Measurements from ENCODE around the gene EFL1. TPM values are rescaled to one million over a fixed set of nuclear protein-coding genes. Genes with fewer than 3 reads are reported as not detected.
"Not testable (repeated sequence)": the region's sequence is repeated elsewhere in the genome, so short reads cannot be mapped to it uniquely, and the experiment has no call there.

The EFL1 gene
- polyA plus RNA-seq, 2 of the 4 experiments (the other 2 are of a cell fraction): 21.2 to 42.3 TPM

DNA sequence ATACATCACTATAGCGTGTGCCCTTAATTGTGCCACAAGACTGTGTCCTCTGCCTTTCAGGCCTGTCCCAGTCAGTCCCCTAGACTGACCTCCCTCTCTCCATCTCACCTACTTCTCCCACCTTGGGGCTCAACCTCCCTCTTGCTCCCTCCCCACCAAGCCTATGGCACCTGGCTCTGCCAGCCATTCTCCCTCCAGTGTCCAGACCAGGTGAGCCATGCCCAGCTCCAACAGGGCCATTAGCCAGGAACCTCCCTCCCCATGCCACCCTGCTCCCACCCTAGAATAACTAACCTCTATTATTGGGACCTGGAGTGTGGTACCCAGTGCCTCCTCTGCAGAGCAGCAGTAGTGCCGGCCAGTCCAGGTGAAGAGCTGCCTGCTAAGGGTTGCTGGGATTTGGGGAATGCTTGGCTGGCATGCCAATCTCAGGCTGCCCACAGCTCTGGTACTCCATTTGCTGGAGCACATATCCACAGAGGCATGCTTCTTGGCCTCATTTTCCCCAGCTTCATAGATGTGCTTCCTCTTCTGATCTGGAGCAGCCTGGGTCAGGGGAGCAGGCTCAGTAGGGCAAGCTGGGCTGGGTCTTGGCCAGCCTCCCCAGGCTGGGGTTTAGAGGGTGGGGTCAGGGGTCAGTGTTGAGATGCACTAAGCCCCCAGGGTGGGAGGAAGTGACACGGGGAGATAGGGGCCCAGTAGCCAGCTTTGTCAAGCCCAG, 38.9 kb upstream of the EFL1 start:
- no peak for DNase-seq (ENCODE audit: low read depth in 1 of 2, low spot score in 1 of 2)
- H3K4me3 ChIP-seq: no peak overlapping the region
- no peaks in the 10 kb centered on the region for H3K4me1 ChIP-seq
- H3K27ac ChIP-seq: no peak overlapping the region
- TF ChIP-seq, protein P1, sequence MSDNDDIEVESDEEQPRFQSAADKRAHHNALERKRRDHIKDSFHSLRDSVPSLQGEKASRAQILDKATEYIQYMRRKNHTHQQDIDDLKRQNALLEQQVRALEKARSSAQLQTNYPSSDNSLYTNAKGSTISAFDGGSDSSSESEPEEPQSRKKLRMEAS (IDR thresholded peaks at IDR 0.05): no peak
- no peak for TF ChIP-seq HEYL (CRISPR knock-in tag; IDR thresholded peaks at IDR 0.05)
- TF ChIP-seq, protein P2, sequence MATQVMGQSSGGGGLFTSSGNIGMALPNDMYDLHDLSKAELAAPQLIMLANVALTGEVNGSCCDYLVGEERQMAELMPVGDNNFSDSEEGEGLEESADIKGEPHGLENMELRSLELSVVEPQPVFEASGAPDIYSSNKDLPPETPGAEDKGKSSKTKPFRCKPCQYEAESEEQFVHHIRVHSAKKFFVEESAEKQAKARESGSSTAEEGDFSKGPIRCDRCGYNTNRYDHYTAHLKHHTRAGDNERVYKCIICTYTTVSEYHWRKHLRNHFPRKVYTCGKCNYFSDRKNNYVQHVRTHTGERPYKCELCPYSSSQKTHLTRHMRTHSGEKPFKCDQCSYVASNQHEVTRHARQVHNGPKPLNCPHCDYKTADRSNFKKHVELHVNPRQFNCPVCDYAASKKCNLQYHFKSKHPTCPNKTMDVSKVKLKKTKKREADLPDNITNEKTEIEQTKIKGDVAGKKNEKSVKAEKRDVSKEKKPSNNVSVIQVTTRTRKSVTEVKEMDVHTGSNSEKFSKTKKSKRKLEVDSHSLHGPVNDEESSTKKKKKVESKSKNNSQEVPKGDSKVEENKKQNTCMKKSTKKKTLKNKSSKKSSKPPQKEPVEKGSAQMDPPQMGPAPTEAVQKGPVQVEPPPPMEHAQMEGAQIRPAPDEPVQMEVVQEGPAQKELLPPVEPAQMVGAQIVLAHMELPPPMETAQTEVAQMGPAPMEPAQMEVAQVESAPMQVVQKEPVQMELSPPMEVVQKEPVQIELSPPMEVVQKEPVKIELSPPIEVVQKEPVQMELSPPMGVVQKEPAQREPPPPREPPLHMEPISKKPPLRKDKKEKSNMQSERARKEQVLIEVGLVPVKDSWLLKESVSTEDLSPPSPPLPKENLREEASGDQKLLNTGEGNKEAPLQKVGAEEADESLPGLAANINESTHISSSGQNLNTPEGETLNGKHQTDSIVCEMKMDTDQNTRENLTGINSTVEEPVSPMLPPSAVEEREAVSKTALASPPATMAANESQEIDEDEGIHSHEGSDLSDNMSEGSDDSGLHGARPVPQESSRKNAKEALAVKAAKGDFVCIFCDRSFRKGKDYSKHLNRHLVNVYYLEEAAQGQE (IDR thresholded peaks at IDR 0.05): no peak
- no peak for TF ChIP-seq KDM1A (IDR thresholded peaks at IDR 0.05; ENCODE audit: low read depth)
- no peak for TF ChIP-seq MAZ (IDR thresholded peaks at IDR 0.05; ENCODE audit: borderline replicate concordance, low read depth, low read length)
- TF ChIP-seq NFE2L2 (conservative IDR thresholded peaks at IDR 0.05; ENCODE audit: low read length): no peak
- TF ChIP-seq RARB (CRISPR knock-in tag; IDR thresholded peaks at IDR 0.05): no peak
- no peak for TF ChIP-seq EHMT2 (IDR thresholded peaks at IDR 0.05; ENCODE audit: low read depth)
- TF ChIP-seq ZC3H11A (IDR thresholded peaks at IDR 0.05): no peak
- TF ChIP-seq, protein P3, sequence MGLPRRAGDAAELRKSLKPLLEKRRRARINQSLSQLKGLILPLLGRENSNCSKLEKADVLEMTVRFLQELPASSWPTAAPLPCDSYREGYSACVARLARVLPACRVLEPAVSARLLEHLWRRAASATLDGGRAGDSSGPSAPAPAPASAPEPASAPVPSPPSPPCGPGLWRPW (IDR thresholded peaks at IDR 0.05): no peak
- TF ChIP-seq CBX8 (IDR thresholded peaks at IDR 0.05): no peak
- no peak for TF ChIP-seq HOXB5 (CRISPR knock-in tag; IDR thresholded peaks at IDR 0.05)
- 64% methylated on average over 3 of the region's 3 CpGs for WGBS (ENCODE audit: missing lambda C conversion rate)
- H3K9me3 ChIP-seq: no peaks in the 10 kb centered on the region
- ChIA-PET POLR2A (no interaction called here), CTCF (no interaction called here)
- no peak for FAIRE-seq
- H3K4me2 ChIP-seq: no peak overlapping the region
- ATAC-seq: no peak

DNA sequence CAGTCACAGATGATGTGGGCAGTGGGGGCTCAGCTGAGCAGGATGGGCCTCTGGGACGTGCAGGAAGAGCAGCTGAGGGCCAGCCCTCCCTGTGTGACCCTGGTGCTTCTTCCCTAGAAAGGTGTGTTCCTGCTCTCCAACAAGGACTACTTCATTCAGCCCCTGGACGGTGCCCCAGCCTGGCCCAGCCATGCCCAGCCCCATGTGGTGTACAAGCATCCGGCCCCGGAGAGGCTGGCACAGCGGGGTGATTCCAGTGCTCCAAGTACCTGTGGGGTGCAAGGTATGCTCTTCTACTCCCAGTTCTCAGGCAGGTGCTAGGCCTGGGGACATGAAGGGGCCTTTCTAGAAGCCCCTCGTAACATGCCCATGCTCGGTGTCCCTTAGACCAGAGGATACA, 38.3 kb upstream of the EFL1 start:
- ATAC-seq: no peak
- Histone ChIP-seq H3K4me2 (no peak overlapping the region), H3K4me1 (no peaks in the 10 kb centered on the region), H3K27ac (no peak overlapping the region), H3K9me3 (no peaks in the 10 kb centered on the region), H3K4me3 (no peak overlapping the region)
- FAIRE-seq: no peak
- CTCF ChIA-PET: no interaction called here
- WGBS (ENCODE audit: missing lambda C conversion rate): 75% methylated on average over 7 of the region's 7 CpGs
- POLR2A ChIA-PET: no interaction called here
- DNase-seq (ENCODE audit: low read depth in 1 of 2, low spot score in 1 of 2): no peak
- no peak for TF ChIP-seq EHF (CRISPR knock-in tag; IDR thresholded peaks at IDR 0.05)
- no peak for TF ChIP-seq JUNB (IDR thresholded peaks at IDR 0.05)
- TF ChIP-seq, protein P4, sequence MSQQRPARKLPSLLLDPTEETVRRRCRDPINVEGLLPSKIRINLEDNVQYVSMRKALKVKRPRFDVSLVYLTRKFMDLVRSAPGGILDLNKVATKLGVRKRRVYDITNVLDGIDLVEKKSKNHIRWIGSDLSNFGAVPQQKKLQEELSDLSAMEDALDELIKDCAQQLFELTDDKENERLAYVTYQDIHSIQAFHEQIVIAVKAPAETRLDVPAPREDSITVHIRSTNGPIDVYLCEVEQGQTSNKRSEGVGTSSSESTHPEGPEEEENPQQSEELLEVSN (IDR thresholded peaks at IDR 0.05; ENCODE audit: borderline replicate concordance, low read depth): no peak
- no peak for TF ChIP-seq HEYL (CRISPR knock-in tag; IDR thresholded peaks at IDR 0.05)

DNA sequence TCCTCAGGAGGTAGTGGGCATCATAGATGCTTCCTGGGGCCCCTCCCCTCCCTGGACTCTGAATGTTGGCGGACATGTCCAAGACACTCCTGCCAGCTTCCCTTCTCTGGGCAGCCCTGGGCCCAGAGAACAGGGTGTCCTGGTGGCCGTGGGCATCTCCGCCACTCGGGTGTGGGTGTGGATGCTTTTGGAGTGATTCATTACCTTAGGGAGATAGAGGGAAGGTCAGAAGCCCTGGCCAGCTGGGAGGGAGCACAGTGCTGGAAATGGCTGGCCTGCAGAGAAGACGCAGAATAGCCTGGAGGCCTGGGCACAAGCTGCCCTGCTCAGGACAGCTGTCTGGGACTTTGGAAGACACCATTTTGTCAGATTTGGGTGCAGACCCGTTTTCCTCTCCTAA, 37.8 kb upstream of the EFL1 start:
- POLR2A ChIA-PET; H3K9me3 ChIP-seq; H3K4me2 ChIP-seq; FAIRE-seq; H3K27ac ChIP-seq; DNase-seq (ENCODE audit: low read depth in 1 of 2, low spot score in 1 of 2); H3K4me1 ChIP-seq; CTCF ChIA-PET; H3K4me3 ChIP-seq: not testable (repeated sequence)
- peak; percentile 19 to 39; a peak in 4 of 6 replicates for ATAC-seq
- WGBS (ENCODE audit: missing lambda C conversion rate): 44% methylated on average over 6 of the region's 6 CpGs

DNA sequence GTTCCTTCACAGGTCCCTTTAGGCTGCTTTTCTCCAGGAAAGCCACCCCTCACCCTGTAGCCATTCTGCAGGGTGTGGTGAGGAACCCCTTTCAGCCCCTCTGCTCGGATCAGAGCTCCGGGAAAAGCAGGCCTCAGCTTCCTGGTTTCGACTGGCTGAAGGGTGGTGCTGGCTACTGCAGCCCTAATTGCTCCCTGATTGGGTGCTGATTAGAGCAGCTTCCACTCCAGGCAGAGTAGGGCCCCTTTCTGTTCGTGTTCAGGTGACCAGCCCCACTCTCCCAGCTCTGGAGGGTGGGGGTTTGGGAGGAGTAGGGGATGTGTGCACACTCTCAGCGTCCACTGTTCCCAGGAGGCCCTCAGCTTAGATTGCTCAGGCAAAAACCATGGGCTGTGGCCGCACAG, 37.0 kb upstream of the EFL1 start:
- peak; percentile 12 to 25; a peak in 2 of 6 replicates for ATAC-seq
- H3K4me3 ChIP-seq; H3K4me1 ChIP-seq; DNase-seq (ENCODE audit: low read depth in 1 of 2, low spot score in 1 of 2); FAIRE-seq; CTCF ChIA-PET; POLR2A ChIA-PET; H3K4me2 ChIP-seq; H3K9me3 ChIP-seq: not testable (repeated sequence)
- H3K27ac ChIP-seq: peak overlapping the region in 1 of 2 experiments; percentile 40; a peak in 1 of 6 replicates
- 78% methylated on average over 4 of the region's 6 CpGs for WGBS (ENCODE audit: missing lambda C conversion rate)
